Testis (tissue), 2 donors: ENCODE measurements around the gene CACNB4.

Source experiments
- POLR2A ChIP-seq: fragments of 450-650 bp; IDR thresholded peaks from one replicate; pipeline ENCODE4 v1.6.1; 2017; ENCODE audit warnings: antibody characterized with exemption, mild to moderate bottlenecking, moderate library complexity
- TF ChIP-seq, protein P1 (sequence below), 3 experiments: fragments of 450-650 bp in 2 of 3; fragments of 200-600 bp in 1 of 3; sonication (generic) in 1 of 3; IDR thresholded peaks; one replicate each; pipeline ENCODE4 v1.5.1; 2016 to 2019; ENCODE audit warnings: antibody characterized with exemption in 3 of 3, mild to moderate bottlenecking in 2 of 3, moderate library complexity in 1 of 3

DNA sequence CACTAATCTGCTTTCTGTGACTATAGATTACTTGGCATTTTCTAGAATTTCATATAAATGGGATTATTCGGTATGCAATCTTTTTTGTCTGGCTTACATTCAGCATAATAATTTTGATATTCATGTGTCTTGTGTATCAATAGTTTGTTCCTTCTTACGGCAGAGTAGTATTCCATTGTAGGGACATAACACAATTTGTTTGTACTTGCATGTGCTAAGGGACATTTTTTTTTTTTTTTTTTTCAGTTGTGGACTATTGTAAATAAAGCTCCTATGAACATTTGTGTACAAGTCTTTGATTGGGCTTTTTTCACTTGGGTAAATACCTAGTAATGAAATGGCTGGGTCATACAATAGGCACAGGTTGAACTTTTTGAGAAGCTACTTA lies 315.7 kb downstream of the CACNB4 start:
- TF ChIP-seq, protein P1, sequence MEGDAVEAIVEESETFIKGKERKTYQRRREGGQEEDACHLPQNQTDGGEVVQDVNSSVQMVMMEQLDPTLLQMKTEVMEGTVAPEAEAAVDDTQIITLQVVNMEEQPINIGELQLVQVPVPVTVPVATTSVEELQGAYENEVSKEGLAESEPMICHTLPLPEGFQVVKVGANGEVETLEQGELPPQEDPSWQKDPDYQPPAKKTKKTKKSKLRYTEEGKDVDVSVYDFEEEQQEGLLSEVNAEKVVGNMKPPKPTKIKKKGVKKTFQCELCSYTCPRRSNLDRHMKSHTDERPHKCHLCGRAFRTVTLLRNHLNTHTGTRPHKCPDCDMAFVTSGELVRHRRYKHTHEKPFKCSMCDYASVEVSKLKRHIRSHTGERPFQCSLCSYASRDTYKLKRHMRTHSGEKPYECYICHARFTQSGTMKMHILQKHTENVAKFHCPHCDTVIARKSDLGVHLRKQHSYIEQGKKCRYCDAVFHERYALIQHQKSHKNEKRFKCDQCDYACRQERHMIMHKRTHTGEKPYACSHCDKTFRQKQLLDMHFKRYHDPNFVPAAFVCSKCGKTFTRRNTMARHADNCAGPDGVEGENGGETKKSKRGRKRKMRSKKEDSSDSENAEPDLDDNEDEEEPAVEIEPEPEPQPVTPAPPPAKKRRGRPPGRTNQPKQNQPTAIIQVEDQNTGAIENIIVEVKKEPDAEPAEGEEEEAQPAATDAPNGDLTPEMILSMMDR (IDR thresholded peaks at IDR 0.05), result no peak
- no peak for TF ChIP-seq POLR2A
